Immature natural killer cell (primary cell): ENCODE measurements around the gene CLEC11A. TPM values are rescaled to one million over a fixed set of nuclear protein-coding genes. Genes with fewer than 3 reads are reported as not detected.

Experiments used
- DNase-seq, 3 donors: peaks; one replicate each; pipeline ENCODE4 v3.0.0; 2022; ENCODE audit warnings: mixed read lengths in 1 of 3
- H3K27ac Mint-ChIP-seq, 6 donors: one replicate each; pipeline ENCODE4 v1.8.0; 2020; ENCODE audit warnings: mixed read lengths in 6 of 6, mild to moderate bottlenecking in 5 of 6, inconsistent platforms in 4 of 6, moderate library complexity in 3 of 6
- H3K27me3 Mint-ChIP-seq, 3 donors: one replicate each; pipeline ENCODE4 v1.8.0; 2020 to 2021; ENCODE audit warnings: low read depth in 3 of 3, mild to moderate bottlenecking in 3 of 3, mixed read lengths in 3 of 3, moderate library complexity in 3 of 3, inconsistent platforms in 1 of 3
- H3K36me3 Mint-ChIP-seq, 3 donors: one replicate each; pipeline ENCODE4 v1.8.0; 2020; ENCODE audit warnings: mixed read lengths in 3 of 3, inconsistent platforms in 2 of 3, mild to moderate bottlenecking in 2 of 3
- H3K4me1 Mint-ChIP-seq, 2 donors: one replicate each; pipeline ENCODE4 v1.8.0; 2020; ENCODE audit warnings: inconsistent platforms in 2 of 2, mild to moderate bottlenecking in 2 of 2, mixed read lengths in 2 of 2, moderate library complexity in 1 of 2
- H3K4me3 Mint-ChIP-seq, 5 donors: one replicate each; pipeline ENCODE4 v1.8.0; 2020; ENCODE audit warnings: mild to moderate bottlenecking in 5 of 5, mixed read lengths in 5 of 5, inconsistent platforms in 3 of 5, moderate library complexity in 3 of 5
- H3K9me3 Mint-ChIP-seq, 6 donors: one replicate each; pipeline ENCODE4 v1.8.0; 2020; ENCODE audit warnings: mild to moderate bottlenecking in 6 of 6, mixed read lengths in 6 of 6, inconsistent platforms in 4 of 6, moderate library complexity in 3 of 6
- polyA plus RNA-seq, 3 donors: library from polyadenylated mRNA; unstranded; fragments of 300-500 nt; fragmentation: Illumina TruSeq; gene quantifications; one replicate each; pipeline ENCODE4 v1.2.3, GENCODE V29; 2021

The CLEC11A gene, protein sequence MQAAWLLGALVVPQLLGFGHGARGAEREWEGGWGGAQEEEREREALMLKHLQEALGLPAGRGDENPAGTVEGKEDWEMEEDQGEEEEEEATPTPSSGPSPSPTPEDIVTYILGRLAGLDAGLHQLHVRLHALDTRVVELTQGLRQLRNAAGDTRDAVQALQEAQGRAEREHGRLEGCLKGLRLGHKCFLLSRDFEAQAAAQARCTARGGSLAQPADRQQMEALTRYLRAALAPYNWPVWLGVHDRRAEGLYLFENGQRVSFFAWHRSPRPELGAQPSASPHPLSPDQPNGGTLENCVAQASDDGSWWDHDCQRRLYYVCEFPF
- 1 to 10 TPM; 1.4 to 4.6 (median 4.2) TPM for polyA plus RNA-seq

DNA sequence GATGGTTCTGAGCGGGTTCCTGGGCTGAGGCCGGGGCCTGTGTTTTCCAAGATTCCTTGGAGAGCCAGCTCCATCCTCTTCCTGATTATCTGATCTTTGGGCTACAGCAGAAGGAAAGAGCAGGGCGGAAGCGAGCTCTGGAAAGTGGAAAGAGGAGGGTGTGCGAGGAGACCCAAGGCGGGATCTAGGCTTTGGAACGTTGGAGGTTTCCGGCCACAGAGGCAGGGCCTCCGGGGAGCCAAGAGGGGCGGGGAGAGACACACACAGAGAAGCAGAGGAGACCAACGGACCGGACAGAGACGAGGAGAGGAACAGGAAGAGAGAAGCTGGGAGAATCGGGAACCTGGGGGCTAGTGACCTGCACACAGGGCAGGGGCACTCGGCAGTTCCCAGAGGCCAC, at the start of gene CLEC11A:
CLEC11A (plus strand) TSS at position 296 of the 400 bp plus-strand sequence. CDS start 162 bp downstream, outside the sequence.
- Mint-ChIP-seq H3K27ac (peak within 1 kb of the TSS in 2 of 6 donors; percentile 15 to 61), H3K27me3 (peaks cover 6 to 19% (median 14%) of the 10 kb centered on the region in 3 donors), H3K9me3 (no peaks in the 10 kb centered on the region), H3K4me1 (peaks cover 7 to 31% of the 10 kb centered on the region in 2 donors), H3K4me3 (peak within 1 kb of the TSS; percentile 46 to 93 (median 84)), H3K36me3 (no peaks in the 10 kb centered on the region)
- DNase-seq = no peak

DNA sequence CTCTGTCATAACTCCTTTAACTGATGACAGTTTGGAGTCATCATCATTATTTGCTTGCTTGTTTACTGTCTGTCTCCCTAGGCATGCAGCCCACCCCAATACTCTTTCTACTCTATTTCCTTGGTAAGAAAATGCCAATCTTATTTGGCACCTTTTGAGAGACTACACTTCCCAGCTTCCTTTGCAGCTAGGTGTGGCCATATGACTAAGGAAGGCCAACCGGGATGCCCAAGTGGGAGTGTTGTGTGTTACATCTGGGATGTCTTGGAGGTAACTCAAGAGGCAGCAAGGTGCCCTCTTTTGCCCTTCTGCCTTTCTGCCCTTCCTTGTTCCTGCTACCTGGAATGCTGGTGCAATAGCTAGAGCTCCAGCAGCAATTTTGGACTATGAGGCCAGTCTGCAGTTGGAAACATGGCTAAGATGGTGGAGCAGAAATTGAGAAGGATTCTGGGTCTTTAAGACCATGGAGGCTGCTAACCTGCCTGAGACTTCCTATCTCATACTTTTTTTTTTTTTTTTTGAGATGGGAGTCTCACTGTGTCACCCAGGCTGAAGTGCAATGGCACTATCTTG, 46.5 kb upstream of the CLEC11A start:
- no peak overlapping the region for H3K27ac Mint-ChIP-seq
- H3K36me3 Mint-ChIP-seq = no peaks in the 10 kb centered on the region
- no peak for DNase-seq
- H3K4me3 Mint-ChIP-seq = no peak overlapping the region
- H3K9me3 Mint-ChIP-seq = no peaks in the 10 kb centered on the region
- peaks cover 2 to 15% (median 10%) of the 10 kb centered on the region in 3 donors for H3K27me3 Mint-ChIP-seq
- peaks cover 2 to 5% of the 10 kb centered on the region in 2 donors for H3K4me1 Mint-ChIP-seq

DNA sequence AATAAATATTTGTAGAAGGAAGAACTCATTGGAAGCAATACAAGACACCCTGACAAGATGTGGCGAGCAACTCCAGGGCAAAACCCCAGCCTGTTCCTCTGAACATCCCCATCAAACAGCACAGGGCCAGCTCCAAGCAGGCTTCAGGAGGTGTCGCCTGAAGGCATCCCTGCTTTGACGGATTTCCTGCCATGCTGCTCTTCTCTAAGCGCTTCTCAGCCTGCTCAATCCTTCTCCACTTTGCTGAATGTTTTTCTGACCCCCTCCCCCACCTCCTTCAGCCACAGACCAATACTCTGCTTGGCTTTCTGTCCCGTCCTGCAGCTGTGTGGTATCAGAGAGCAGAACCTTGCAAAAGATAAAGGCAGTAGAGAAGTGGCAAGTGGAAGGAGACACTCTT, 45.5 kb upstream of the CLEC11A start:
- peaks cover 5 to 15% (median 10%) of the 10 kb centered on the region in 3 donors for H3K27me3 Mint-ChIP-seq
- no peak overlapping the region for H3K27ac Mint-ChIP-seq
- no peaks in the 10 kb centered on the region for H3K36me3 Mint-ChIP-seq
- H3K4me1 Mint-ChIP-seq = peaks cover 2 to 5% of the 10 kb centered on the region in 2 donors
- DNase-seq = no peak
- no peak overlapping the region for H3K4me3 Mint-ChIP-seq
- no peaks in the 10 kb centered on the region for H3K9me3 Mint-ChIP-seq

DNA sequence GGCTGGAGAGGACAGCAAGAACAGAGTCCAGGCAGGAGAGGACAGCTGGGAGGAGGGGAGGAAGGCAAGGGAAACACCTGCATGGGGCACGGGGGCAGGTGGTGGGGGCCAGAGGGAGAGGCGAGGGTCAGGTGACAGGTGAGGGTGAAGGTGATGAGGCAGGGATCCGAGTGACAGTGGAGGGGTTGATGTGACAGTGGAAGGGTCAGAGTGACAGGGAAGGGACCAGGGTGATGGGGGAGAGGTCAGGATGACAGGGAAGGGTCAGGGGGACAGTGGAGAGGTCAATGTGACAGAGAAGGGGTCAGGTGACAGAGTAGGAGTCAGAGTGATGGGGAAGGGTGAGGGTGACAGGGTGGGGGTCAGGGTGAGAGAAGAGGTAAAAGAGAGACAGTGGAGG, 44.8 kb upstream of the CLEC11A start:
- Mint-ChIP-seq H3K4me1 (peaks cover 2 to 5% of the 10 kb centered on the region in 2 donors), H3K9me3 (no peaks in the 10 kb centered on the region), H3K36me3 (no peaks in the 10 kb centered on the region), H3K27ac (no peak overlapping the region), H3K4me3 (no peak overlapping the region), H3K27me3 (peaks cover 5 to 12% (median 10%) of the 10 kb centered on the region in 3 donors)
- no peak for DNase-seq

DNA sequence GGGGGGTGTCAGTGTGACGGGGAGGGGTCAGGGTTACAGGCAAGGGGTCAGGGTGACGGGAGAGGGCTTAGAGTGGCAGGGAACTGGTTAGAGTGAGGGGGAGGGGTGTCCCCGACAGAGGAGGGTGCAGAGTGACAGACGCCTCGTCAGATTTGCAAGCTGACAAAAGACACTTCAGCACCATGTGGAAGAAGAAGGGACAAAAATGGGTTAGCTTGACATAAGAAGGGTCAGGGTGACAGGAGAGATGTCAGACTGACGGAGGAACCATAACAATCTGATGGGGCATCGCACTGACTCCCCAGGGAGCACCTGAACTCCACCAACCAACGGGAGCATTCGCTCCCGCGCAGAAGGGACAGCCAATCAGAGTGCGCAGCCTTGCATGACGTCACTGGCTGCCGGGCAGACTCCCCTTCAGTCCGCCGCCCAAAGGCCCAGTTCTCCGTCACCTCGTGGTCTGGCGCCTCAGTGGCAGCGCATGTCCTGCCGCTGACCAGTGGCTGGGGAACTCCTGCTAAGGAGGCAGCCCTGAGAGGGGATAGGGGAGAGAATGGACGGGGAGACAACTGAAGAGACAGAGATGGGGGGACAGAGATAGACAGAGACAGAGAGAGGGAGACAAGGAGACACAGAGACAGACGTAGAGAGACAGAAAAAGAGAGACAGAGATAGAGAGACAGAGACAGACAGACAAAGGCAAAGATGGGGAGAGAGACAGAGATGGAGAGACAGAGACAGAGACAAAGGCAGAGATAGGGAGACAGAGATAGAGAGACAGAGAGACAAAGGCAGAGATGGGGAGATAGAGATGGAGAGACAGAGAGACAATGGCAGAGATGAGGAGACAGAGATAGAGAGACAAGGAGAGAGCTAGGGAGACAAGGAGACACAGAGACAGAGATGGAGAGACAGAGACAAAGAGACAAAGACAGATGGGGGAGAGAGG, 43.7 kb upstream of the CLEC11A start:
- peak; percentile 65 to 73 (median 67) for DNase-seq
- Mint-ChIP-seq H3K4me1 (peaks cover 2 to 5% of the 10 kb centered on the region in 2 donors), H3K4me3 (no peak overlapping the region), H3K36me3 (no peaks in the 10 kb centered on the region), H3K9me3 (peaks cover 0 to 1% (median 0%) of the 10 kb centered on the region in 6 donors), H3K27ac (no peak overlapping the region), H3K27me3 (peaks cover 6 to 11% (median 10%) of the 10 kb centered on the region in 3 donors)

DNA sequence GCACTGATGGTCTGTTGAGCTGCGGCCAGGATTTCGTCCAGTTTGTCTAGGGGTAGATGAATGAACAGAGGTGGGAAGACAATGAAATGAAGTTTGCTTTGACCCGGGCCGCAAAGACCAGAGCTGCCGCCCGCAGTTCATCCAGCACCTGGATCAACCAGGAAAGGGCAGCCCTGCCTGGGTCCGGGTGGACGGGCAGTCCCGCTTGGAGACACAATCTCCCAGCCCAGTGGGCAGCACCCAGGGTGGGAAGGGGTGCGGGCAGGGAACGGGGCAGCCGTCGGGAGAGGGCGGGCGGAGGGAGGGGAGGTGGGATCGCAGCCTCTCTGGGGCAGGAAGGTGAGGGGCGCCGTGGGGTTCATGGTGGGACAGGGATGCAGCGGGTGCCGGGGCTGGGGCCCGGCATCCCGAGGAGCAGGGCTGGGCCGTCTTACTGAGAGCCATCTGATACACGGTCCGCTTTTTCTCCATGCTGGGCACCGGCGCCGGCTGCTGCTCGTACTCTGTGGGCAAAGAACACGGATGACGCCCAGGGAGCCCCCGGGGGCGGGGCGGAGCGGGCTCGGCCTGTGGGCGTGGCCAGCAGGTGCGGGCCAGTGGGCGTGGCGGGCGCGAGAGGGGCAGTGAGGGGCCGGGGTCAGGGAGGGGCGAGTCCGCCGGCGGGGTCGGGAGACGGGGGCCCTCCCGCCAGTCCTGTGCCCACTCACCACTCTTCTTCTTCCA, 36.7 kb upstream of the CLEC11A start:
- no peak overlapping the region for H3K27ac Mint-ChIP-seq
- H3K4me1 Mint-ChIP-seq = no peaks in the 10 kb centered on the region
- H3K36me3 Mint-ChIP-seq = no peaks in the 10 kb centered on the region
- H3K9me3 Mint-ChIP-seq = peaks cover 0 to 3% (median 0%) of the 10 kb centered on the region in 6 donors
- no peak overlapping the region for H3K4me3 Mint-ChIP-seq
- H3K27me3 Mint-ChIP-seq = peaks cover 1 to 12% (median 9%) of the 10 kb centered on the region in 3 donors
- no peak for DNase-seq

DNA sequence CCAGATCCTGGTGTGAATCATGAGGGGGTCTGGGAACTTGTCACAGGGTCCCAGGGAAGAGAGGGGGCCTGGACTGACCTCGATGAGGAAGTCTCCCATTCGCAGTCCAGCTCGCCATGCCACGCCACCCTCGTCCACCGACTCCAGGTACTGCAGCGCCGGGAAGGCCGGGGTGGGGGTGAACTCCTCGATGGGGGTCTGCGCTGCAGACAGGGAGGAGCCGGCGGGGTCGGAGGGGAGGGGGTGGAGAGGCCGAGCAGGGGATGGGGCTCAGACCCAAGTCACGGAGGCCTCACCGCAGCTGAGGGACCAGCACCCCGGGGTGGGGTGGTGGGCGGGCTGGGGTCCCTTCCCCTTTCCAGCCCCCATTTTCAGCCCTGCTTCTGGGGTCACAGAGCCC, 34.4 kb upstream of the CLEC11A start:
- no peaks in the 10 kb centered on the region for H3K4me1 Mint-ChIP-seq
- no peak for DNase-seq
- H3K4me3 Mint-ChIP-seq = no peak overlapping the region
- peaks cover 3 to 16% (median 15%) of the 10 kb centered on the region in 3 donors for H3K27me3 Mint-ChIP-seq
- H3K27ac Mint-ChIP-seq = no peak overlapping the region
- H3K9me3 Mint-ChIP-seq = peaks cover 0 to 3% (median 0%) of the 10 kb centered on the region in 6 donors
- H3K36me3 Mint-ChIP-seq = no peaks in the 10 kb centered on the region

DNA sequence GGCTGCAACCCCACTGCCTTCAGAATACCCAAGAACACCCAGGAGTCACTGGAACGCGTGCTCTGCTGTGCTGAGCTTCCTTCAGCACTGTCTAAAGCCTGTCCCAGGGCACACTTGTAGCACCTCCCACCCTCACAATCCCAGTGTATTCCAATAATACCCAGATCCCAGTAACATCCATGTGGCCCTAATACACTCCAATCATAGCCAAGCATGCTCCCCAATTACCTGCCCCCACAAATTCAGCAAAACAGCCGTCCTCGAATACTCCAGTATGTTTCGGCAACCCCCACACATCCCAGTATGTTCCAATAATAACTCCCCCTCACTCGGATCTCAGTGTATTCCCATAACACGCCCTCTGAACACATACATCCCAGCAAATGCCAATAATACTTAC, 32.7 kb upstream of the CLEC11A start:
- no peaks in the 10 kb centered on the region for H3K36me3 Mint-ChIP-seq
- H3K9me3 Mint-ChIP-seq = peaks cover 0 to 2% (median 0%) of the 10 kb centered on the region in 6 donors
- peaks cover 4 to 13% (median 10%) of the 10 kb centered on the region in 3 donors for H3K27me3 Mint-ChIP-seq
- H3K27ac Mint-ChIP-seq = no peak overlapping the region
- H3K4me1 Mint-ChIP-seq = no peaks in the 10 kb centered on the region
- no peak for DNase-seq
- no peak overlapping the region for H3K4me3 Mint-ChIP-seq

DNA sequence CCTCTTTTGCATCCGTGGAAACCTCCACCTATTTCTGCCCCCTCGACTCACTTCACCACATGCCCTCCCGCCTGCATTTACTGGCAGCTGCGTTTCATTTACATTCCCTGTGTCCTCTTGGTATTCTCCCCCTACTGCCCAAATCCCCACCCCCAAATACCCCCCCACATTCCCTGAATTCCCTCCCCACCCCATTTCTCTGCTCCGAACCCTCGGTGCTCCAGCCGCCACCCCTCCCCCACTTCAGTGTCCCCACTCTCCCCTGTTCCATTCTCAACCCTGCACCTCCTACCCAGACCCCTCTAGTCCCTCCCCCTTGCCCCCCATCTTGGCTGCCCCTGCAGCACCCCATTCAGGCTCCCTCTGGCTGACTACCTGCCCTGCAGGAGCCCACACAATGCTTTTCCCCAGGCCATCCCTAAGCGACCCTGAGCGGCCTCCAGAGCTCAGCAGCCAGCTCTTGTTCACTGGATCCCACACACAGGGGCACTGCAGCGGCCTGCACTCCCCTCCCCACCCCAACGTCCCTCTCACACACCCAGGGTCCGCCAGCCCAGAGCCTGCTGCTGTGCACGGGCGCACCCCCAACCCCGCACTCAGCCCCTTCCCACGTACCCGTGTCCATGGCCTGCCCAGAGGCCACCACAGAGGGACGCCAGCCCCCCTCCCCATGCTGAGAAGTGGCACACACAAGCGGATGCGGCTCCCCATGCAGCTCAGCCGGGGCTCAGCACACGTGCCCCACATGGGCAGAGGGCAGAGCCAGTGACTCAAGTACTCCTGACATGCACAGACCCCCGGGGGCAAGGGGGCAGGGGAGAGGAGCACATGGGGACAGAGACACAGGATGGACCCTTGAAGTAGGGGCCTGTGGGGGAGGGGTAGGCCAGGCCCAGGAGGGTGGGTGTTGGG, 29.8 kb upstream of the CLEC11A start:
- peaks cover 11 to 15% (median 13%) of the 10 kb centered on the region in 3 donors for H3K27me3 Mint-ChIP-seq
- no peaks in the 10 kb centered on the region for H3K36me3 Mint-ChIP-seq
- H3K9me3 Mint-ChIP-seq = peaks cover 0 to 4% (median 0%) of the 10 kb centered on the region in 6 donors
- no peak overlapping the region for H3K27ac Mint-ChIP-seq
- no peak overlapping the region for H3K4me3 Mint-ChIP-seq
- DNase-seq = no peak
- no peaks in the 10 kb centered on the region for H3K4me1 Mint-ChIP-seq

DNA sequence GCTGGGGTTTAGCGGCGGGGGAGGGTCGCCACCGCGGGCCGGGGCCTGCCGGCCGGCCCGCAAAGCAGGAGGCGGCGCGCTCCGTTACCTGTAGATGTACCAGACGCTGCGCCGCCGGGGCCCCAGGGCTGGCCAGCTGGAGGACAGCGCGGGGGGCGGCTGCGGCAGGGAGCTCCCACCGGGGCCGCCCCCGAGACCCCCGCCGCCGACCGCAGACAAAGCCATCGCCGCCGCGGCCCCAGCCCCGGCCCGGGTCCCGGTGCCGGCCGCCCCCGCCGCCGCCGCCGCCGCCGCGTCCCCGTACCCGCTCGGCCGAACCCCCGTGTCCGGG, 28.4 kb upstream of the CLEC11A start:
- H3K27me3 Mint-ChIP-seq = peaks cover 14 to 22% (median 18%) of the 10 kb centered on the region in 3 donors
- H3K9me3 Mint-ChIP-seq = peaks cover 0 to 2% (median 0%) of the 10 kb centered on the region in 6 donors
- H3K4me3 Mint-ChIP-seq = no peak overlapping the region
- no peaks in the 10 kb centered on the region for H3K4me1 Mint-ChIP-seq
- H3K27ac Mint-ChIP-seq = no peak overlapping the region
- H3K36me3 Mint-ChIP-seq = no peaks in the 10 kb centered on the region
- no peak for DNase-seq

DNA sequence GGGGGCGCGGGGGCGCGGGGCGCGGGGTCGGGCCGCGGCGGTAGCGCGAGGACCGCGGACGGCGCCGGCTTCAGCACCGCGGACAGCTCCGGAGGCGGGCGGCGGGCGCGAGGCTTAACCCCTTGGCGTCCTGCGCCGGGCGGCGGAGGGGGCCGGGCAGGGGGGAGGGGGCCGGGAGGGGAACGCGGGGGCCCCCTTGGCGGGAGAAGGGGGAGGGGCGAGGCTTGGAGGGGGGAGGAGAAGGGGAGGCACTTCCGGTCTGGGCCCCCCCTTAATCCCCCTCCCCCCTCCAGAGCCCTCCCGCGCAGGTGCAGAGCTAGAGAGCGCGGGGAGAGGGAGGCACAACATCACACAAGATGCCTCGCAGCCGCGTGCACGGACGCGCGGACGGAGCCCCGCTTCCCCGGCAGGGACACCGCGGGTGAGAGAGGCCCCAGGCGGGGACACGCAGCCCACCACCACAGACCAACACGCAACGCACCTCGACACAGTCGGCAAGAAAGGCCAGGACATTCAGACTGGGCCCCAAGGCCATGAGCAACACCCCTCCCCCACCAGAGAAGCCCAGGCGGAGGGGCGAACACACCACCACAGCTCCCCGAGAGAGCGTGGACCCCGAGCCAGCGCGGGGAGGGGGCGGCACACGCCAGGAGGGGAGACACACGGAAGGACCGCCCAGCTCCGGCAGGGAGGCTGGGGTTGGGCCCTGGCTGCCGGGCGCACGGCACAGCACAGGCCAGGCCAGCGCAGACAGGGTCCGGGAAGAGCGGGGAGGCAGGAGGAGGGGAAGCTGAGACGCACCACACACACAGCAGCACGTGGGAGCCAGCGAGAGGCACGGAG, 27.7 kb upstream of the CLEC11A start:
- Mint-ChIP-seq H3K4me3 (no peak overlapping the region), H3K9me3 (peaks cover 0 to 2% (median 0%) of the 10 kb centered on the region in 6 donors), H3K4me1 (no peaks in the 10 kb centered on the region), H3K27me3 (peaks cover 14 to 23% (median 22%) of the 10 kb centered on the region in 3 donors), H3K36me3 (no peaks in the 10 kb centered on the region), H3K27ac (no peak overlapping the region)
- peak in 1 of 3 donors; percentile 13 for DNase-seq

DNA sequence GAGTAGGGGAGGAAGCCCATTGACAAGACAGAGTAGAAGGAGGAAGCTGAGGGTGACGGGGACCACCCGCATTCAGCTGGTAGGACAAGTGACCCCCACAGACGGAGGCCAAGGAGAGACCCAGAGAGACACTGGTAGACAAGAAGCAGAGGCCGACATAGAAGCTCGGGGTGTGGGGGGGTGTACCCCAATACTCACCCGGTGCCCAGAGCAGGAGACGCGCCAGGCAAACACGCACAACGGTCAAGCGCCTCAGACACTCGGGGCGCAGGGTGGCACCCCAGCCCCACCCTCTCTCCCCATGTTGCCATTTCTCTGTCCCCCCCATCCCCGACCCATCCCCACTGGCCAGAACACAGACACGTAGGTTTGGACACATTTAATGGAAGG, 27.1 kb upstream of the CLEC11A start:
- H3K4me1 Mint-ChIP-seq = no peaks in the 10 kb centered on the region
- H3K27me3 Mint-ChIP-seq = peaks cover 12 to 24% (median 22%) of the 10 kb centered on the region in 3 donors
- H3K36me3 Mint-ChIP-seq = no peaks in the 10 kb centered on the region
- no peak for DNase-seq
- H3K9me3 Mint-ChIP-seq = peaks cover 0 to 2% (median 0%) of the 10 kb centered on the region in 6 donors
- H3K4me3 Mint-ChIP-seq = no peak overlapping the region
- no peak overlapping the region for H3K27ac Mint-ChIP-seq
